GM18526 (cell line): ENCODE data around the gene STARD10.

Experiments
- POLR2A ChIP-seq: IDR thresholded peaks from 3 replicates; pipeline ENCODE4 v1.6.1; 2011; ENCODE audit not compliant: insufficient read length; ENCODE audit errors: extremely low read depth

Gene STARD10

DNA sequence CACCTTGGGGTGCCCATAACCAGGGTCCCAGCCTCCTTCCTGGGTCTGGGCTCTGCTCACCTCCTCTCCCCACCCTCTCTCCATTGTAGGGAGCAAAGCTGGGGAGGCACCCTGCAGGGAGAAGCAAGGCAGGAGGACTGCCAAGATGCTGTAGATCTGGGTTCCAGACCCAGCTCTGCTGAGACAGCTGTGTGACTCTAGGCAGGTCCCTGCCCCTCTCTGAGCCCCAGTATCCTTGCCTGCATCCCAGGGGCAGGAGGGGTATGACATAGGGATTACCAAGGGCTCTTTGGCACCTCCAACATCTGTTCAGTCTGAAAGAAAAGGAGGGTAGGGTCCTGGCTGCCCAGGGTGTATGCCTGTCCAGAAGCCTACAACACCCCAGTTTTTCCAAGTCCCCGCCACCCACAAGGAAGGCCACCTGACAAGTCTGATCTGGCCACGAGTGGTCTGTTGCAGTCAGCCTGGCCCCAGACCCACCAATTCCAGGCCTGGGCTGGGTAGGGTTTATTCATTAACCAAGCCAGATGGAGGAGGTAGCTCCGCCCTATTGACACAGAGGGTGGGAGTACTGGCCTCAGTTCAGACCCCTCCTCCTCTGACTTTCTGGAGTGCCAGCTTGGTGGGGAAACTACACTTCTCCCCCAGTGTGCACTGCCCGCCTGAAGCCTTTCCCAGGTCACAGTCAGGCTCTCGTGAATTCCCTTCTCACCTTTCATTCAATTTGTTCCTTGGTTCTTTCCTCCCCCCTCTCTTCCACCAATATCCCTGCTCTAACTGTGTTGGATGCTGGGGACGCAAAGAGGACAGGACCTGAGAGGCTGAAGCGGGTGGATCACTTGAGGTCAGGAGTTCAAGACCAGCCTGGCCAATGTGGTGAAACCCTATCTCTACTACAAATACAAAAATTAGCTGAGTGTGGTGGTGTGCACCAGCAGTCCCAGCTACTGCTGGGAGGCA, 15.0 kb downstream of the STARD10 start:
- TF ChIP-seq POLR2A, result no peak

DNA sequence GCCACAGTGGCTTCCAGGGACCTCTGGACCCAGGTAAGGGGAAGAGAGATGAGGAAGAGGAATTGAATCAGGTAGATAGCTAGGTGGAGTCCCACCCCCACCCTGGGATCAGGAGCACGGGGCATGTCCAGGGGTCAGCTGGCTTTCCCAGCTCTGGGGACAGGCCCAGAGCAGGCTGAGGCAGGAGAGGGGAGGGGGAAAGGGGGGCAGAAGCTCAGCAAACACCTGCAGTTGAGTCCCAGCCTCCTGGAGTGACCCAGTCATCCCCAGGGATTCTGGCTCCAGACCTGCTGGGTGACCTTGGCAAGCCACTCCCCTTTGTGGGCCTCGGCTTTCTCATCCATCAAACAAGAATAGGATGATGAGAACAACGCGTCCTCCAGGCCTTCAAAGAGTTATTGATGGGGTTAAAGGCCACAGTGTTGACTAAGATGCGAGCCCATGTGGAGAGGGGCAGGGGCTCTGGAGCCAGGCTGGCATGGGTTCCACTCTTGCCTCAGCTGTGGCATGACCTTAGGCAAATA, 16.0 kb downstream of the STARD10 start:
- no peak for TF ChIP-seq POLR2A

DNA sequence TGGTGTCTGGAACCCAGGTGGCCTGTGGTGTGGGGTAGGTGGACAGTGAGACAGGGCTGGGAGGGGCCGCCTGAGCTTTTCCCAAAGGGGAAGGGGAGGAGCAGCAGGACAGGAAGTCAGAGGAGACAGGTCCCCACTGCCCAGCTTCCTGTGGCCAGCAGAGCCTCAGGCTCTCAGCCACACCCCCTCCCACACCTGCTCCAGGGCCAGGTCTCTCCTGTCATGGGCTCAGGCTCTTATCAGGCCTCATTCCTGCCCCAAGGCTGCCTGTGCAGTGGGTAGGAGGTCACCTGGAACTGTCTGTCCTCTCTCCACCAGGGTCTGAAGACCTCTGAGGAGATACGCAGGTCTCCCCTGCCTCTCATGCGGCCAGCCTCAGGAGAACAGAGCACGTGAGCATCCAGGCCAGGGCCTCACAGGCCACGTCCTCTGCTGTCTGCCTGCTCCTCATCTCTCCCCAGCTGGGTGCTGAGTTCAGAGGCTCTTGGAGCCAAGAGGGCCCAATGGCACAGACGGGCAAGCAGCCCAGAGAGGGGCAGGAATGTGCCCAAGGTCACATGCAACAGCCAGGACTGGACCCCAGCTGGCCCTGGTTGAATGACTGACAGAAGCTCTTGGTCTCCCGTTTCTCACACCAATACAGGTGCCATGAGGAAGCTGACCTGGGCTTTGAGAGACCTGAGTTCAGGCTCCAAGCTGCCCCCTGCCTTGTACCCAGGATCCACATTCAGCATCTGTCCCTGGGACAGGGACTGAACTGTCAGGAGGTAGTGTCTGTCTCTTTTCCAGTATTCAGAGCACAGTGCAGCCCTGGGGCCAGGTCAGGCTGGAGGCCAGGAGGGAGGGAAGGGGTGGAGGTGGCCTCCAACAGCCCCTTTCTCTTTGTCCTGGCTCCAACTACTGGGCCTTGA, 16.7 kb downstream of the STARD10 start:
- TF ChIP-seq POLR2A, result no peak

DNA sequence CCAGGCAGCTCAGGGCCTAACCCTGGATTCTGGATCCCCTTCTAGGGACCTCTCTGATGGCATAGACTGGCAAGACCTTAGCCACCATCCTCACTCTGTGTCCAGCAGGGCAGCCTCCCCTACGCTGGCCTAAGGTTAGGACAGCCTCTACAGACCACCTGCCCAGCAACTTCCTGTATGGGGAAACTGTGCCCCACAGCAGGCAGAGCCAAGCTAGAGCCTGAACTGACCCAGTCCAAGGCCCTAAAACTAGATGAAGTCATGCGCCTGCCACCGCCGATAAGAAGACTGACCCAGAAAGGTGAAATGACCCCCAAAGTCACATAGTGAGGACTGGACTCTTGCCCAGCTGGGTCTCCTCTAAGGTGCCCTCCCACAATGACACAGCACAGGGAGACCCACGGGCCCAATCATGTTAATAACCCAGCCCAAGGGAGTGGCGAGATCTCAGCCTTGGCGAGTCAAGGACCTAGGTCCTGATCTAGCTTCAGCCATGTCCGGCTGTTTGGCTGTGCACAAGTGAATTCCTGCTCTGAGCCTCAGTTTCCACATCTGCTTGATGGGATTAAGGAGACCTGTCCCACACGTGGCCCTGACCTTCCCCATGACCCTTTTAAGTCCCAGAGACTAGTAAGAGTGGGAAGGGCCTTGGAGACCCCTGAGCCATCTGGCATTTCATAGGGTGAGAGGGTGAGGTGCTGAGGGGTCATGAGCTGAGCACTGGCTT, 17.6 kb downstream of the STARD10 start:
- TF ChIP-seq POLR2A, result no peak

DNA sequence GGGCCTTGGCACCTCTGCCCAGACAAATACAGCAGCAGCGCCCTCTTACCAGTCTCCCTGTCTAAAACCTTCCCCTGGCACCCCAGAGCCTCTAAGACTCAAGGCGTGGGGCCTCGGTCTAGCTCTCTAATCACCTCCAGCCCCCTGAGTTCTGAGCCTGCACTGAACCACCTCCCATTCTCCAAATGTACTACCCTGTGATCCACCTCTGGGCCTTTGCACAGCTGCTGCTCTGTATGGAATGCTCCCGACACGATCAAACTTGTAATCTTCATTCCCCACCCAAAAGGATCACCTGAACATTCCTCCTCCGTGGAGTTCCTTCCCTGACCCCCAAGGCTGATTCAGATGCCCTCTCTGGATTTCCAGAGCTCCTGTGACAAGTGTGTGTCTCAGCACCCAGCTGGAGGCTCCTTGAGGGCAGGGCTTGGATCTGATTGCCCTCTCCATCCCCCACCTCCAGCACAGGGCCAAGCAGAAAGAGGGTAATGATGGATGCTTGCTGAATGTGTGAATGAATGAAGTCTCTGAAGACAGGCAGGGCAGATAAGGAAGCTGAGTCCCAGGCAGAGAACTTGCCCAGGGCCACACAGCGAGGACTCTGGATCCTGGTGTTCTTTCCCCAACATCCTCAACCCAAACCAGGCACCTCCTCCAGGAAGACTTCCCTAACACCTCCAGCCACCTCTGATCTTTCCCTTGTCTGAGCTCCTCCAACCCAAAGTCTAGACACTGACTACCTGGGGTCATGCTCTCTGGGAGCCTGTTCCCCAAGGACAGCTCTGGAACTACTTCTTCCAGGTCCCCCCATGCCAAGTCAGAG, 18.3 kb downstream of the STARD10 start:
- TF ChIP-seq POLR2A, result no peak

DNA sequence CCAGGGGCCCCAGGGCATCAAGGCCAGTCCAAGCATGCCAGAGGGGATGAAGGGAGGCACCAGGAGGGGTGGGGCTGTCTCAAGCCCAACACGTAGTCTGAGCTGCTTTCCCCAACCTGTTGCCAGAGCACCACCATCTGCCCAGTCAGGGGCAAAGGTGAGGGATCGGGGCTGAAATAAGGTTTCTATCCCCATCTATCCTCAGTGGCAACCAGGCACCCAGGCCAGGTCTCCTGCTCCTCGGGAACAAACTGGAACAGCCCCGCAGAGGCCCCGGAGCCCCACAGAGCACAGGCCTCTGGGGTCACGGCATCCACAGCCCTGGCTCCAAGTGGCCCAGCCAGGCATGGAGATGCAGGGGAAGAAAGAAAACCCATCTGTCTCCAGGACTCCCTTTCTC, 19.3 kb downstream of the STARD10 start:
- TF ChIP-seq POLR2A, result no peak

DNA sequence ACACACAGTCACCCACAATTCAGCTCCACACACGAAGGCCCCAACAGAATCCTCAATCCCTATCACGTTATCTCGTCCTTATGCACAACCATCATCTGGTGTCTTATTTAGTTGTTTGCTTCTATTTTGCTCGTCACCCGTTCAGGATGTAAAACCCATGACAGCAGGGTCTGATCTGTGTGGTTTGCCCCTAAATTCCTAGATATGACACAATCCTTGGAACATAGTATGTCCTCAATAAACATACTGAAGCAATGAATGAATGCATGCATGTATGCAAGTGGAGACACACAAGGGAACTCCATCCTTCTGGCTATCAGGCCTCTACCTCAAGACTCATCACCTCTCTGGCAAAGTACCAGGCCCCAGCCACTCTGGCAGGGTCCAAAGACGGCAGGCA, 20.2 kb downstream of the STARD10 start:
- TF ChIP-seq POLR2A, result no peak

DNA sequence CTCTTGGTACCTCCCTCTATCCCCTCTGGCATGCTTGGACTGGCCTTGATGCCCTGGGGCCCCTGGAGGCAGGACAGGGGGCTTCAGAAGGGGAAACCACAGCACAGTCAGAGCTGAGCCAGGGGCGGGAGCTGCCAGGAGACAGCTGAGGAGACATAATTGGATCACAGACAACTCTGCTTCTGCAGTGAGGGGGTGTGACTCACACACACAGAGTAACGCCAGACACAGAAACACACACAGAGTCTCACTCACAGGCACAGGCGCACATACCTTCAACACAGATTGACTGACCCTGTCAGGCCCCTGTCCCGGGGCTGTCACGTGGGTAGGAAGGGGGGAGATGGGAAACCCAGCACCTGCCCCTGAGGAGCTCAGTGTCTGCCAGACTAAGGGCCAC, 20.6 kb downstream of the STARD10 start:
- TF ChIP-seq POLR2A, result no peak

DNA sequence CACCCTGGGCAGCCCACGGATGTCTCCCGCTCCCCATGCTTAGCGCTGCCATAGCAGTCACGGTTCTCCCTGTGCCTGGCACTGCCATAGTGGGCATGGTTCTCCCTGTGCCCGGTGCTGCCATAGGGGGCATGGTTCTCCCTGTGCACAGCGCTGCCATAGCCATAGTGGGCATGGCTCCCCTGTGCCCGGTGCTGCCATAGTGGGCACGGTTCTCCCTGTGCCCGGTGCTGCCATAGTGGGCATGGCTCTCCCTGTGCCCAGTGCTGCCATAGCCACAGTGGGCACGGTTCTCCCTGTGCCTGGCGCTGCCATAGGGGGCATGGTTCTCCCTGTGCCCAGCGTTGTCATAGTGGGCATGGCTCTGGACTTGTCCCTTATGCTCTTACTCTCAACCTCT, 21.8 kb downstream of the STARD10 start:
- TF ChIP-seq POLR2A, result no peak

DNA sequence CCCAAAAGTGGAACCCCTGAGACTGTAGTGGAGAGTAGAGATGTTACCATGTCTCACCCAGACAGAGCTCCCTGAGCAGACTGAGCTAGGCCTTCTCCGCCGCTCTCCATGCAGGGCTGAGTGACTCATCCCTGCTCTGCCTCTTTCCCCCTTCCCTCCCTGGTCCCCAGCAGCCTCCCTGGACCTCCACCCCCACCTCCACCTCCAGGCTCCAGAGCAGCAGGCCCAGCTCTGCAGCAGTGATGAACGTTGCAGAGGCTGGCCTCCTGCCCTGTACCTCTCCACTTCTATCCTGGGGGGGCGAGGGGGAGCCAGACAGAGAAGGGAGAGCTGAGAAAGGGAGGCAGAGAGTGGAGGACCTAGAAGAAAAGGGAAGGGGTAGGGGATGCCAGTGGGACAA, 22.3 kb downstream of the STARD10 start:
- no peak for TF ChIP-seq POLR2A

DNA sequence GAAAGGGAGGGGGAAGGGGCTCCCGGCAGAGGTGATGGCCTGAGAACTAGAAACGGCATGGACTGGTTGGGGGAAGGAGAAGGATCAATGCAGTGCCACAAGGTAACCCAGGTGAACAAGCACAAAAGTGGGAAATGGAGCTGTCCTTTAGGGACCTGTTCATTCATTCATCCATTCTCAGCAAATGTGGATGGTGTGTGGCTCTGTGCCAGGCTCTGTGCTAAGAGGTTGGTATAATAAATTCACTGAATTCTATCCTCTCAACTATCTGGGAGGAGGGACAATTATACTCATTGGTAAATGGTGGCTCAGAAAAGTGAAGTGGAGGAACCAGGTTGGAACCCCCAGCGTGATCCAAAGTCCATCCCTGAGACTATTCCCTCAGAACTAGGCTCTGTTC, 23.0 kb downstream of the STARD10 start:
- TF ChIP-seq POLR2A, result no peak

DNA sequence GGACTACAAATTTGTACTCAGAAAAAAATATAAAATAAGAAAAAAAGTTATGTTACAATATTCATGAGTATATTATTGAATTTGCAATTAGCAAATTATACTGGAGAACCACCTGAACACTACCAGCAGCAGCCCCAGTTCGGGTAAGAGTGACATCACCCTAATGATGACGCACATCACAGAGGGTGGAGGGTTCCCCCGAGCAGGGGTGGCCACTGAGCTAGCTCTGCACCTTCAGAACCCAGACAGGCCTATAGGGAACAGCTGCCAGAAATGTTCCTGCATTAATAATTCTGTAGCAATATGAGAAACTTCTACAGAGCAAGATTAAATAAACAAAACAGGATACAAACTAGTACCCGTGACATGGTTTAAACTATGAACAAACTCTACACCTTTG, 24.2 kb downstream of the STARD10 start:
- TF ChIP-seq POLR2A, result no peak

DNA sequence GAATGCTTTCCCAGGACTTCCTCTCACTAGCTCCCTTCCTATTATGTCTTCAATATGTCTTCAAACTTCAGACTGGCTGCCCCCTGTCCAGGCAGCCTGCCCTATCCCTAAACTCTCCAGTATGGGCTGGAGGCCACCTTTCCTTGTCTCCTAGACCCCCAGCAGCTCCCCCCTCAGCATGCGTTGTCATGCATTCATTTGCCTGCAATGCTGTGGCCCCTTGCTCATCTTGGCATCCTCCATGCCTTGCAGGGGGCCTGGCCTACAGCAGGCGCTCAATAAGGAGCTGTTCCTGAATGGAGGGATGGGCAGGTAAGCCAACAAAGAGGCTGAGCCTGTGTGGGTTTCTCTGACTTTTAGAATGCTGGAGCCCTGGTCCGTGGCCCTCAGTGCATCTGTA, 25.3 kb downstream of the STARD10 start:
- no peak for TF ChIP-seq POLR2A
